Bronchial epithelial cell (primary cell): ENCODE results near the gene SPI1. TPM values are rescaled to one million over a fixed set of nuclear protein-coding genes. Genes with fewer than 3 reads are reported as not detected.

Experiments
- DNase-seq: peaks from one replicate; pipeline ENCODE4 v3.0.0-alpha.2; 2010; ENCODE audit warnings: low read depth
- FAIRE-seq: peaks from 2 replicates; lab custom pipeline; 2011; peaks lifted over from hg19 to GRCh38; lab: Jason Lieb, UNC
- H3K27me3 ChIP-seq: 2 replicates; pipeline ENCODE4 v1.5.1; 2011; ENCODE audit warnings: low read length; ENCODE audit not compliant: control insufficient read depth, insufficient read depth
- H3K36me3 ChIP-seq: 2 replicates; pipeline ENCODE4 v1.5.1; 2011; ENCODE audit warnings: low read length; ENCODE audit not compliant: control insufficient read depth, insufficient read depth
- H3K4me3 ChIP-seq: 2 replicates; pipeline ENCODE4 v1.5.1; 2011; ENCODE audit warnings: mild to moderate bottlenecking, low read depth, low read length, control low read depth
- CTCF ChIP-seq: IDR thresholded peaks from 2 replicates; pipeline ENCODE4 v1.5.1; 2011; ENCODE audit warnings: mild to moderate bottlenecking, moderate library complexity, low read length, control low read depth, inconsistent platforms; ENCODE audit not compliant: insufficient read depth, severe bottlenecking
- total RNA-seq: library from RNA; depleted of rRNA; stranded (reverse); fragments of >200 nt; gene quantifications from 2 replicates; pipeline ENCODE4 v1.2.1, GENCODE V29; 2014

The SPI1 gene
- total RNA-seq, 1 donor from 2014 or later: not detected

DNA sequence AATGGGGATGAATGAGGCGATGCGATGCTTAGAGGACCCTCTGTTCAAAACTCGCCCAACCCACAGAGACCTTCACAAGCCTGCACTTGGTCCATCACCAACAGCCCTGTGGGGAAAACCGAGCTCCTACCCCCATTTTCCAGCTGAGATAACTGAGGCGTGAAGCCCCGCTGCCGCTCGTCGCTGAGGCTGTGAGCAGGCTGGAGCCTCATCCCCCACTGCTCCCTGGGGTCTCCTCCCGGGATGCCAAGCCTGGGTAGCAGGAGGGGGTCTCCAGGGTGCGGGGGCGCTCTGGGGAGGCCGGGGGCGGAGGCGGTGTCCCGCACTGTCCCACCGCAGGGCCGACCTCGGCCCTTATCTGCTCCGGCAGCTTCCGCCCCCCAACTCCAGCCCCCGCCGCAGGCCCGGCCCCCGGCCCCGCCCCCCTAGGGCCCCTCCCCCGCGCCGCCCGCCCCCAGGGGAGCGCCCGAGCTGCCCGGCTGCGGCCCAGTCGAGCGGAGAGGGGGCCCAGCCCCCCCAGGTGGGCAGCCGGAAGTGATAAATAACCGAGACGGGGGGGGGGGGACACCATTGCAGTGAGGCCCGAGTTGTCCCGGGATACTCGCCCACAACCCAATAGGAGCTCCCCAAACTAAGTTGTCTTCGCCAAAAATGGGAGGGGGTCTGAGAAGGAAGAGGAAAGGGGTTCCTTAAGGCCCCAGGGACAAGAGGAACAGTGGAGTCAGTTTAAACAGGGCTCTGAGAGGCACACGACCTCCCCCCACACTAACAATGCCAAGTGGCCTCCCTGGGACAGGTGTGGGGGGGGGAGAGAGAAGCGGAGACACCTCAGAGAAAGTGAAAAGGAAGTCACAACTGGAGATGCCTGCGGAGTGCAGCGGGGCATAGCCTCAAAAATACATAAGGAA lies 21.8 kb upstream of the SPI1 start:
- TF ChIP-seq CTCF: no peak
- H3K27me3 ChIP-seq: no peaks in the 10 kb centered on the region
- peak overlapping the region; percentile 32 for H3K4me3 ChIP-seq
- DNase-seq (no peak), FAIRE-seq (no peak)
- H3K36me3 ChIP-seq: no peaks in the 10 kb centered on the region

- TF ChIP-seq CTCF: no peak
- FAIRE-seq (no peak), DNase-seq (no peak)
- Histone ChIP-seq H3K27me3 (no peaks in the 10 kb centered on the region), H3K4me3 (no peak overlapping the region), H3K36me3 (no peaks in the 10 kb centered on the region)
Measured at GRCh38 chr11:47398551-47398950, 20.2 kb upstream of the SPI1 start.

- no peak for FAIRE-seq
- Histone ChIP-seq H3K4me3 (no peak overlapping the region), H3K27me3 (no peaks in the 10 kb centered on the region), H3K36me3 (no peaks in the 10 kb centered on the region)
- TF ChIP-seq CTCF: no peak
- no peak for DNase-seq
Measured at GRCh38 chr11:47398011-47398410, 19.7 kb upstream of the SPI1 start.

DNA sequence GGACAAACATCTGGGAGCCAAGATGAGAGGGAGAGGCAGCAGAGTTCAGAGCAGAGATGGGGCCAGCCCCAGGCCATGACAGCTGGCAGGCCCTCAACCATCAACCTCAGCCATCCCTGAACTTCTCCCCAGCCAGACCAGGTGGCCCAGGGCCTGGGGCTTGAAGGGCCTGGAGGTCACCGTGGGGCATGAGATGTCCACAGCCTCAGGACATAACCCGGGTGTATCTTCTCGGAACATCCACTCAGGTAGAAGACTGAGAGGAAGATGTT lies 17.6 kb upstream of the SPI1 start:
- Histone ChIP-seq H3K4me3 (no peak overlapping the region), H3K36me3 (no peaks in the 10 kb centered on the region), H3K27me3 (no peaks in the 10 kb centered on the region)
- FAIRE-seq: no peak
- DNase-seq: no peak
- TF ChIP-seq CTCF: no peak

DNA sequence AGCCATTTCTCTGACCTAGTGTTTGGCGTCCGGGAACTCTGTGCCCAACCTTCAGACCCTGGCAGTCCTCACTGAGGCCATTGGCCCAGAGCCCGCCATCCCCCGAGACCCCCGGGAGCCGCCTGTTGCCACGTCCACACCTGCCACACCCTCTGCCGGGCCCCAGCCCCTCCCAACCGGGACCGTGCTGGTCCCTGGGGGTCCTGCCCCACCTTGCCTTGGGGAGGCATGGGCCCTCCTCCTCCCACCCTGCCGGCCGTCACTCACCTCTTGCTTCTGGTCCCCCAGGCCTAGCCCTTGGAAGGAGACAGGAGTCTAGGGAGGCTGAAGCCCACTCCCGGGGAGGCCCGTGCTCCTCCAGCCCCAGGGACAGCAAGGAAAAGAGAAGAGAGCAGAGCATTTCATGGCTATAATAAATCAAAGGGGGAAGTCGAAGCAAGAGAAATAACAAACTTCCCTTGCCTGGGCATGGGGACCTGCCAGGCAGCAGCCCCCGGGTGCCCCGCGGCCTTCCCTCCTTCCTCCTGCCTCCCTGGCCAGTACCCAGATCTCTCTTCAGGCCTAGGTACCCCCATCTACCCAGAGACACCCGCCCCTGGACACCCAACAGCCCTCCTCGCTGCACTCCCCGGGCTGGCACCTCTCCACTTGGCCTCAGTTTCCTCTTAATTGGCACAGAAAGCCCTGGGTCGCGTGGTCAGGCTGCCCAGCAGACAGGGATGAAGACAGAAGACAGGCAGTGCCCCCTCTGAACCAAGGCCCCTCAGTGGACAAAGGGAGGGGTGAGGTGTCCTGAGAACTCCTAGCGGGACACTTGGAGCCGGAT lies 17.1 kb upstream of the SPI1 start:
- DNase-seq: no peak
- FAIRE-seq: no peak
- H3K36me3 ChIP-seq: no peaks in the 10 kb centered on the region

More for the DNA sequence above, 17.1 kb upstream of the SPI1 start:
- Histone ChIP-seq H3K27me3 (no peaks in the 10 kb centered on the region), H3K4me3 (no peak overlapping the region)
- no peak for TF ChIP-seq CTCF
